Measurements from ENCODE around the gene CSF3R.

GRCh38 chr1:36522461-36523229, 39.9 kb upstream of the CSF3R start:
- TF ChIP-seq CTCF (IDR thresholded peaks at IDR 0.05 in 2 of 3, conservative IDR thresholded peaks at IDR 0.05 in 1 of 3; ENCODE audit: insufficient read depth in 2 of 3, low read depth in 1 of 3, low read length in 3 of 3), result no peak
- TF ChIP-seq IFI16 (CRISPR knock-in tag; IDR thresholded peaks at IDR 0.05), result no peak
- TF ChIP-seq GABPB1 (CRISPR knock-in tag; IDR thresholded peaks at IDR 0.05), result no peak
- no peak for TF ChIP-seq SIN3A (IDR thresholded peaks at IDR 0.05; ENCODE audit: borderline replicate concordance in 2 of 2, control insufficient read depth in 1 of 2, low read depth in 2 of 2, low read length in 2 of 2)
- TF ChIP-seq MAFG (tag; conservative IDR thresholded peaks at IDR 0.05), result no peak

All from K562 (cell line).